Measurements from ENCODE around the gene CDC42EP5.
"Not testable (repeated sequence)": the region's sequence is repeated elsewhere in the genome, so short reads cannot be mapped to it uniquely, and the experiment has no call there.

GRCh38 chr19:54446349-54446748, 26.7 kb downstream of the CDC42EP5 start:
- TF ChIP-seq, protein P1, sequence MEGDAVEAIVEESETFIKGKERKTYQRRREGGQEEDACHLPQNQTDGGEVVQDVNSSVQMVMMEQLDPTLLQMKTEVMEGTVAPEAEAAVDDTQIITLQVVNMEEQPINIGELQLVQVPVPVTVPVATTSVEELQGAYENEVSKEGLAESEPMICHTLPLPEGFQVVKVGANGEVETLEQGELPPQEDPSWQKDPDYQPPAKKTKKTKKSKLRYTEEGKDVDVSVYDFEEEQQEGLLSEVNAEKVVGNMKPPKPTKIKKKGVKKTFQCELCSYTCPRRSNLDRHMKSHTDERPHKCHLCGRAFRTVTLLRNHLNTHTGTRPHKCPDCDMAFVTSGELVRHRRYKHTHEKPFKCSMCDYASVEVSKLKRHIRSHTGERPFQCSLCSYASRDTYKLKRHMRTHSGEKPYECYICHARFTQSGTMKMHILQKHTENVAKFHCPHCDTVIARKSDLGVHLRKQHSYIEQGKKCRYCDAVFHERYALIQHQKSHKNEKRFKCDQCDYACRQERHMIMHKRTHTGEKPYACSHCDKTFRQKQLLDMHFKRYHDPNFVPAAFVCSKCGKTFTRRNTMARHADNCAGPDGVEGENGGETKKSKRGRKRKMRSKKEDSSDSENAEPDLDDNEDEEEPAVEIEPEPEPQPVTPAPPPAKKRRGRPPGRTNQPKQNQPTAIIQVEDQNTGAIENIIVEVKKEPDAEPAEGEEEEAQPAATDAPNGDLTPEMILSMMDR (IDR thresholded peaks at IDR 0.05), result peak in 1 of 3 experiments; percentile 12
- TF ChIP-seq POLR2A (IDR thresholded peaks at IDR 0.05), result not testable (repeated sequence)
